Umbilical cord (tissue), 2 donors: ENCODE data around the gene DPEP1. TPM values are rescaled to one million over a fixed set of nuclear protein-coding genes. Genes with fewer than 3 reads are reported as not detected.
A peak's percentile ranks its signal among the peaks of the same experiment; 100 is the strongest.

Experiments used
- DNase-seq: peaks from one replicate; pipeline ENCODE4 v3.0.0-alpha.2; 2015; ENCODE audit warnings: low spot score
- total RNA-seq: library from RNA; depleted of rRNA; stranded (reverse); fragments of >200 nt; gene quantifications from one replicate; pipeline ENCODE4 v1.2.3, GENCODE V29; 2014; ENCODE audit warnings: low replicate concordance; ENCODE audit not compliant: insufficient read depth

The DPEP1 gene
- total RNA-seq, 1 donor from 2014 or later, result 5.5 TPM

DNA sequence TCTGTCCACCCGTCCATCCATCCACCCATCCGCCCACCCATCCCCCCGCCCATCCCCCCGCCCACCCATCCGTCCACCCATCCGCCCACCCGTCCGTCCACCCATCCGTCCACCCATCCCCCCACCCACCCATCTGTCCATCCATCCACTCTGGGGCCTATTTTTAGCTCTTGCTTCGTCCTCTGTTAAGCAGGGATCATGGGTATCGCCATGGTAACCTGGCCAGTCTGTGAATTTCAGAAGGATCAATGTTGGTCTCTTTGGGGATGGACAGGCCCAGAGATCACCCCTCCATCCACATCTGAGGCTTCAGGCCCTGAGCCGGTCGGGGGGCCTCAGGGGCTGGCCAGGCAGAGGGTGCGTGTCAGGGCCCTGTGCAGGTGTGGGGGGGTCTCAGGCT is 15.2 kb upstream of the DPEP1 start:
- DNase-seq, result no peak

DNA sequence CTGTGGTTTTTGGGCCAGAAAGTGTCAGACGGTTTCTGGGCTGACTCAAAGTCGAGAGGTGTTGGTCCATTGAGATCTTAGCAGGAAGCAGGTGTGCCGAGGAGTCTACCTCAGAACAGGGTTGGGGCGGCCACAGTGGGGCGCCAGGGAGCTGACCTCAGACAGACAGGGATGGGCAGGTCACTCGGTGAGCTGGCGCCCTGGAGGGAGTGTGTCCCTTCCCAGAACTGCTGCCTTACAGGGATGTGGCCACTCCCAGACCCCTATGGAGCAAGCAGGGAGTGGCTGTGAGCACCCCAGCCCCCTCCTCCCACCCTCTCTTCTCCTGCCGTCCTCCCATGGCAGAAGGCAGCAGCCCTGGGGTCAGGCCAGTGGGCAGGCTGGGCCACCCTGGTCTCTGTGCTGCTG is 14.0 kb upstream of the DPEP1 start:
- no peak for DNase-seq

DNA sequence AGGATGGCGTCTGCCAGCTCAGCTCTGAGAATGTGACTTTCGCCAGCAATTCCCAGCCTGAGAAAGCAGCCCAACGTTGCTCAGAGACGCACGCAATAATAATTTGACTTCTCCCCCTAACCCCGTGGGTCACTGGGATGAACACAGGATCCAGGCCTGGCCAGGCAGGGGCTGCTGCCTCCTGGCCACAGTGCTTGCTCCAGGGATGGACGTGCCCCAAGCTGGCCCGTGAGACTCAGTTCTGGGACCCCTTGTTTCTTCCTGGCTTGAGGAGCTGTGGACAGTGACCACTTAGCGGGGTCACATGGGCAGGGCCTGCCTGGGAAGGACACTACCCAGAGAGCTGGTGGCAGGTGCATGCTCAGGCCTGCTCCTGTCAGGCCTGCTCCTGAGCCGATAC is 13.5 kb upstream of the DPEP1 start:
- DNase-seq, result no peak

DNA sequence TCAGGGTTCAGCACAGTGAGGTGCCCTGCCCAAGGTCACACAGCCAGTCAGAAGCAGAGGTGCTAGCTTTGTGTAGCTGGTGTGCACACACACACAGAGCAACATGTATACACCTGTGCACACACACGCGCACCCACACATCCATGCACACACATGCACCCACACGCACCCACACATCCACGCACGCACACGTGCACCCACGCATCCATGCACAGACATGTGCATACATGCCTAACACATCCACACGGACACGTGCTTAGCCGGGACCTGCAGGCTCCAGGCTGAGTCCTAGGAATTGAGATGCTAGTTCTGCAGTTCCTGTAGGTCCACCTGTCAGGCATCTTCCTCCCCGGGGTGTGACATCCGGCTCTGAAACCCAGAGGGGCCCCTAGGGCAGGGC is 13.0 kb upstream of the DPEP1 start:
- no peak for DNase-seq

DNA sequence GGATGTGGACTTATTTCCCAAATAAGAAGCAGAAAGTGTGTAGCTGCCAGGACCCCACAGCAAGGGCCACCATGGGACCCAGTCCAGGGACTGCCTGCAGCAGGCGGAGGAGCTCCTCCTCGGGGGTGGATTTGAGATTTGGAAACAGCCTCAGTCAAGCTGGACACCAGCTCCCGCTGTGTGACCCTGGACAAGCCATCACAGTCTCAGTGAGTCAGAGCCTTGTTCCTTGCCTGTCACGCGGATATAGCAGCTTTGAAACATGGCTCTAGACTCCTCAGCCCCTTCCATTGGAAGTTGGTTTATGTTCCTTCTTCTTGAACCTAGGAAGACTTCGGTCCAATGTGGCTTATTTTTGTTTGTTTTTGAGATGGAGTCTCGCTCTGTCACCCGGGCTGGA is 12.5 kb upstream of the DPEP1 start:
- DNase-seq, result no peak

DNA sequence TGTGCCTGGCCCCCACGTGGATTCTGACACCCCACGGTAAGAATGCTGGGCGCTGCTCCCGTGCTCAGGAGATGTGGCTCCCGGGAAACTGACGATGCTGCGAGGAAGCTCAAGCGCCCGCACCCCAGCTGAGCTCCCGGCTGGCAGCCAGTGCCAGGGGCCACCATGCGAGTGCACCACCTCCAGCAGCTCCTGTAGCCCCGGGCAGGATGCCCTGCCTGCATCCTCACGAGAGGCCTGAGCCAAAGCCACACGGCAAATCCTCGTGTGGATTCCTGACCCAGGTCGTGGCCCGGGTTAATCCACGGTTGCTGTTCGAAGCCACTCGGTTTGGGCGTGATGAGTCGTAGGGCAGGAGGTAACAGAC is 11.6 kb upstream of the DPEP1 start:
- no peak for DNase-seq

DNA sequence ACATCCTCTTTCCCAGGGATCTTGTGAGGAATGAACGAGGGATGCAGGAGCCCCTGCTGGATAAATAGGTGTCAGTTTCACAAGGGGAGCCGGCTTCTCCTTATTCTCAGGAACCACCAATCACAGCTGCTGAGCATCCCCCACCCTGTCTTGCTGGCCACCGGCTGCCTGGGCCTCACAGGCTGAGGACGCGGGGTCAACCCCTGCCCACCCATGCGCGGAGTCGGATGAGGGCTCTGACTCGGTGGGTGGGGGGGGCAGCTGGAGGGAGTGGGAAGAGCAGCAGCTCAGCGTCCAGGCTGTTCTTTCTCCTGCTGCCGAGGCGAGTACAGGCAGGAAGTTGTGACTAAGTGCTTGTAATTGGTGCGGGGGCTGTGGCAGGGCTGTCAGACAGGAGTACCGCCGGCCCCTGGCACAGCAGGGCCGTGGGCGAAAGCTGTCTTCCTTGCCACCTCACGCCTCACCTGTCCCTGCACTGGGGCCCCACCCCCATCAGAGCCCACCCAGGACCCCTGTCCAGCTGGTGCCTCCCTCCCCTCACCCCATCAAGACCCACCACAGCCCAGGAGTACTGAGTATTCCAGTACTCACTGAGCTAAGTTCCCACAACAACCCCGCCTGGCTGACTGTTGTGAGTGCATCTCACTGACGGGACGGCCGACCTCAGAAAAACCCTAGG is 11.0 kb upstream of the DPEP1 start:
- DNase-seq, result peak; percentile 60

DNA sequence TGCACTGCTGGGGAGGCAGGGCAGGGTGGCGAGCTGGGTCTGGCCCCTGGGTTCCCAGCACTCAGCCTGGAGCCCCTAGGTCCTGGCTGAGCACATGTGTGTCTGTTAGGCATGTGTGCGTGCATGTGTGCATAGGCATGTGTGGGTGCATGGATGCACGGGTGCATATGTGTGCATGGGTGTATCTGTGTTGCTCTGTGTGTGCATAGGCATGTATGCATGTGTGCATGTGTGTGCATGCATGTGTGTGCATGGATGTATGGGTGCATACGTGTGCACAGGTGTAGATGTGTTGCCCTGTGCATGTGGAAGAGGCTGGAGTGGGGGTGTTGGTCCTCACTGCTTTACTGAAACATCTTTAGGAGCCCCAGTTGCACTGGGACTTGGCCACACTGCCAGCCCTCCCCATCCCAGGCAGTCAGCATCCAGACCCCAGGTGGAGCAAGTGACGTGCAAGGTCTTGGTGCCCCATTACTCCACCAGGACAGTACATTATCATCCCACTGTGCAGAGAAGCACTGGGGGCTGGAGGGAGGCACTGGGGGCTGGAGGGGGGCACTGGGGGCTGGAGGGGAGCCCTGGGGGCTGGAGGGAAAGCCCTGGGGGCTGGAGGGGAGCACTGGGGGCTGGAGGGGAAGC is 10.4 kb upstream of the DPEP1 start:
- DNase-seq, result no peak

DNA sequence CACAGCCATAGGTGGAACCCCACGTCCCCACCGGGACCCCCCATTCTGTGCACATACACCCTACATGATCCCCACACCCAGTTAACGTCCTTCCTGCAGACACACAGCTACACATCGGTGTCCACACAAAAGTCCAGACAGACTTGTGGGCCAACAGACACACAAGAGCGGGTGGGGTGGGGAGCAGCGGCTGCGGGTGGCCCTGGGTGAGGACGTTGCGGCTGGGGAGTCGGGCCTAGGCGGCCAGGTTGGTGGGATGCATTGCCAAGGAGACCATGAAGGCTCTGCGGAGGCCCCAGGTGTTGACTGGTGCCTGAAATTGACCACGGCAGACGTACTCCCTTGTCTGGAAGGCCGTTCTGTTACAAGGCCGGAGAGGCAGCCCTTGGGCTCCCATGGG is 8.7 kb upstream of the DPEP1 start:
- DNase-seq, result no peak

DNA sequence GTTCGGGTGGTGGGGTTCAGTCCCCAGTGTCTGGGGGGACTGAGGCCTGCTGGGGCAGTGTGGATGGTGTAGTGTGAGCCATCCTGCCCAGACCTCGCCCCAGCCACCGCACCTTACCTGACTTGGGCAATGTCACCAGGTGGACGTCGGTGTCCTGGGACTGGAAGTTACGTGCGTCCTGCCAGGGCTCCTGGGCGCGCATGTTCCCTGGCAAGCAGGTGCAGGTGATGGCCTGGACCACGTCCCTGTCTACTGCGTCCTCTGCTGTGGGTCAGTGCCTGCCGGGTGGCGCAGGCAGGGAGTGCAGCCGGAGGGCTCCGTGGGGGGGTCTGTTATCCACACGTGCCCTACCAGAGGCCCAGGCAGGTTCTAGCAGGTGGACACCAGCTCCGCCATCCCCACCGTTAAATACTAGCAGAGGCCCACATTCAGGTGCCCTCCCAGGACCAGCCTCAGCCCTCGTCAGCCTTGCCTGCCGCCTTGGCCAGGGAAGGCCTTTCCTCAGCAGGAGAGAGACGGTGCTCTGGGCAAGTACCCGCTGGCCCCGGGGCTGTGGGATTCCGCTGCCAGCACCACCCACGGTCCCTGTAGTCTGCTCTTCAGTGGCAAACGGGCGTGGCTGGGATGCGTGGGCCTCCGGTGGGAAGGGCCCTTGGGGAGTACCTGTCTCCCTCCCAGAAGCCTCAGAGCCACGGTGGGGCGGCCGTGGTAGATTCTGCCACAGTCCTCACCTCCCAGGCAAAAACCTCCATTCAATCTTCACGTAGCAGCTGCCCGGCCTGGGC is 8.1 kb upstream of the DPEP1 start:
- no peak for DNase-seq

DNA sequence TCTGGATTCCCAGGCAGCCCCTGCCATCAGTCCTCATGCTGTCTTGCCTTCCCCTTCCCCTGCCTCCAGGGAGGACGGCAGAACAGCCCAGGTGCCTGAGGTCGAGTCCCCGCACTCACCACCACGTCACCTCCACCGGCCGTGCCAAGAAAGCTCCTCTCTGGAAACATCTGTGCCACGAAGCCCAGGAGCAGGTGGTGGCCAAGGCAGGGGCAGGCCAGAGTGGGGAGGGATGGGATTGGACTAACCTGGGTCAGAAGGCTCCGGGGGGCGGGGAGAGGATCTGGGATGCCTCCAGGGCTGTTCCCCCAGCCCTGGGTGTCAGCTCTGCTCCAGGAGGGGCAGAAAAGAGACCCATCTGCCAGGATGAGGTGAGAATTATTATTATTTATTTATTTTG is 7.4 kb upstream of the DPEP1 start:
- DNase-seq, result no peak

DNA sequence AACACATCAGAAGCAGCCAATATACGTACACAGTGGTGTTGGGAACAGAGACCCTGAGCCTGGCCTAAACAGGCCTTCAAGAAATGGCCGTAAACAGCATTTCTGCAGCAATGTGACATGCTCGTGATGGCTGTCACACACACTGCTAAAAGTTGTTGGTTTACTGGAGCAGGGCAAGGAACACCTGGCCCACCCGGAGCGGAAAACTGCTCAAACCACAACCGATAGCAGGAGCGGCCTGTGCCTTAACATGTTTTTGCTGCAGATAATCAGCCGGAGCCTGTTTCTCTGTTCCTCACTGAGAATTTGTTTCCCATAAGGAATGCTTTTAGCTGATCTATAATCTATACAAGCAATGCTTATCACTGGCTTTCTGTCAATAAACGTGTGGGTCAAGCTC is 6.0 kb upstream of the DPEP1 start:
- DNase-seq, result no peak

DNA sequence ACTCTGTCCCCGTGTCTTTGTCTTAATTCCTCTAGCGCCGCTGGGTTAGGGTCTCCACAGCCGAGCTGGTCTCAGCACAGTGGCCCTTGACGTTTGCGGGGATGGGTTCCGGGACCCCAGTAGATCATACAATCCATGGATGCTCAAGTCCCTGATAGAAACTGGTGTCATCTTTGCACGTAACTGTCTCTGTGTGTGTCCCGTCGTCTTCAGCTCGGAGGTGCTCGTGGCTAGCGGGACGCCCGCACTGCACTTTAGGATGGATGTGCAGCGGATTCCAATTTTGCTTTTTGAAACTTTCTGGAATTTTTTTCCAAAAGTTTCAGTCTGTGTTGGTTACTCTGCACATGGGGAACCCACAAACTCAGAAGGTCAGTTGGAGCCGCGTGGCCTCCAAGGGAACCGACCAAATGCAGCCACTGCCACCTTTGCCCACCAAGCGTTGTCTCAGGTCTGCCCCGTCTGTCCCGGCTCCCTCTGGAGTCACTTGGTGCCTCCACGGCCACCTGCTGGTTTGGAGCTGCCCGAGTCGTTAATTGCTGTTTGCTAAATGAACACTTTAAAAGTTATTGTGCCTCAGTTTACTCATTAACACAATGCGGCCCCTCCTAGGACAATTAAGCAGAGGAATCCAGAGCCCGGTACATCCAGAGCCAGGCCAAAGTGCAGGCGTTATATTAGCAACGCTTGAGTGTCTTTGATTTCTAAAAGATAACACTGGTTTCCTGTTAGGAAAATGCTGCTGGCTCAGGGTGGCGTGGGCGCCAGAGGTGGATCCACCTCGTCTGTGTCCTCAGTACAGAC is 5.3 kb upstream of the DPEP1 start:
- no peak for DNase-seq

DNA sequence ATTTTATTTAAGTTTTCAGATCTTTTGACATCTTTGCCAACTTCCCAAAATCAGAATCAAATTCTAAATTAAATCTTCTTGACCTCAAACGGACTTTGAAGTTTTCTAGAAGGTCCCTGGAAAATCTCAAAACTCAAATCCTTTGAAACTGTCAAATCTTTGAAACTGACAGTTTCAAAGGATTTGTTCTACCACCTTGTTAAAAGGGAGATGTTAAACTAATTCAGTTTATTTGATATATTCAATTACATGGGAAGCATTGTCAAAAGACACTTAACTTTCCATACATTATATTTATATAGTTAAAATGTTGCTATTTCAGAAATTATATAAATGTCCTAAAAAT is 3.4 kb upstream of the DPEP1 start:
- DNase-seq, result no peak

DNA sequence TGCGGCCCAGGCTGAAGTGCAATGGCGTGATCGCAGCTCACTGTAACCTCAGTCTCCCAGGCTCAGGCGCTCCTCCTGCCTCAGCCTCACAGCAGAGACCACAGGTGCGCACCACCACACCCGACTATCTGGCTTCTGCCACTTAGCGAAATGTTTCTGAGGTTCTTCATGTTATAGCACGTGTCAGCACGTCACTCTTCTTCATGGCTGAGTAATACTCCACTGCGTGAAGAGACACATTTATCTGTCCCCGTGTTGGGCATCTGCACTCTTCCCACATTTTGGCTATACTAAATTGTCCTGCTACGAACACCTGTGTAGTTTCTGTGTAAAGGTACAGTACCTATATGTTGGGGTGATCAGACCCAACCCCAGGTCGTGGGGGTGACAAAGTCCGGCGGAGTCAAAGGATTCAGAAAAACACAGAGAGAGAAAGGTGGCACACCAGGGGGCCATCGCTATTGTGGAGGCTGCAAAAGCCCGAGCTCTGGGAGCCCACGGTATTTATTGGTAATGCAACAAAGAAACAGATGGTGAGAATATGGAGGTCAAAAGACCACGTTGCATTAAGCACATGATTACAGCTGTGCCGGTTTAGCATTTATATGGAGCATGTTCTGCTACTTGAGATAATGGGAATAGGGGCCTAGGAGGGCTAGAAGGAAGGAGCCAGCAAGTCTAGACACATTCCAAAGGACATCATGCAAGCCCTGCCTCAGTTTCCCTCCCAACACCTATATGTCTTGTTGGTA is 851 bp upstream of the DPEP1 start:
- DNase-seq, result no peak

DNA sequence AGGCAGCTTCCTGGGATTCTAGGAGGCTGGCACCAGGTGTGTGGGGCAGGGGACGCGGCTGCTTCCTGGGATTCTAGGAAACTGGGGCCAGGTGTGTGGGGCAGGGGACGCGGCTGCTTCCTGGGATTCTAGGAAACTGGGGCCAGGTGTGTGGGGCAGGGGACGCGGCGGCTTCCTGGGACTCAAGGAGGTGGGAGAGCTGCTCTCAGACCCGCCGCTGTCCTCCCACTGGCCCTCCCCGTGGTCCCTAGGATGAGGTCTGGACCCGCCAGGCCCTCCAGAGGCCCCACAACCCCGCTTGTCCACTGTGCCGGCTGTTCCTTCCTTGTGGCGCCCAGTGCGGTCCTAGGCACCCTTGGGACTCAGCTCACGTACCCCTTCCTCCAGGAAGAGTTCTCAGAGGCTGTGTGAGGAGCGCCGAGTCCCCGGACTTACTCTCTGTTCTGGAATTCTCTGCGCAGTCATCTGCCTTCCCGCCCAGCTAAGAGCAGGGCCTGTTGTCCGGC is 565 bp downstream of the DPEP1 start:
- DNase-seq, result no peak

DNA sequence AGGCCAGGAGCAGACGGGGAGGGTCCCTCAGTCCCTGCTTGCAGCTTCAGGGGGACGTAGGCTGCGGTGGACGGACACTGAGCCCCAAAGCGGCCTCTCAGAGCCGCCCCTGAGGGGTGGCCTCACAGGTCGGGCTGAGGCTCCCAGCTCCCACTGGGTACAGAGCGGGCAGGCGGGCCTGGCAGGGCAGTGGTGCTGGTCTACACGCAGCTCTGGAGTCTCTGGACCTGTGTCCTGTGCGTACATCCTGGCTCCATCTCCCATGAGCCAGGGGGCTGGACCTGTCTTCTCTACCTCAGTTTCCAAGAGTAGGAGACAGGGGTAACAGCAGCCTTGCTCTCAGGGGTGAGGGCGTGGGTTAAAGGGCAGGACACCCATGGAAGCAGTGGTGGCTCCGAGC is 1.7 kb downstream of the DPEP1 start:
- no peak for DNase-seq

DNA sequence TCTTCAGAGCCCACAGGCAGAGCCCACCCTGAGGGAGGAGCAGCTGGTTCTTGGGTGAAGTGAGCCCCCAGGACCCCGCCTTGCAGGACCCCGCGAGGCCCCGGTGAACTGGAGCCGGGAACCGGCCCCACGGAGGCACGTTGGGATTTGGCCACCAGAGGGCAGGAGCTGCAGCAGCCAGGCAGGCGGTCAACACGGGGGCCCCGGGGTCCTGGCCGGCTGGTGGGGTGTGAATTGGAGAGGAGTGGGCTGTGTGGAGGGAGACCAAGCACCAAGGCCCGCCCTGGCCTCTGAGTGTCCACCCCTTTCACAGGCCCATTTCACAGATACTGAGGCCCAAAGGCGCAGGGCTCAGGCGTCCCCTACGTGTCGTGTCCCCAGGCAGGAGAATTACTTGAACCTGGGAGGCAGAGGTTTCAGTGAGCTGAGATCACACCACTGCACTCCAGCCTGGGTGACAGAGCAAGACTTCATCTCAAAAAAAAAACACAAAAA is 2.2 kb downstream of the DPEP1 start:
- no peak for DNase-seq

DNA sequence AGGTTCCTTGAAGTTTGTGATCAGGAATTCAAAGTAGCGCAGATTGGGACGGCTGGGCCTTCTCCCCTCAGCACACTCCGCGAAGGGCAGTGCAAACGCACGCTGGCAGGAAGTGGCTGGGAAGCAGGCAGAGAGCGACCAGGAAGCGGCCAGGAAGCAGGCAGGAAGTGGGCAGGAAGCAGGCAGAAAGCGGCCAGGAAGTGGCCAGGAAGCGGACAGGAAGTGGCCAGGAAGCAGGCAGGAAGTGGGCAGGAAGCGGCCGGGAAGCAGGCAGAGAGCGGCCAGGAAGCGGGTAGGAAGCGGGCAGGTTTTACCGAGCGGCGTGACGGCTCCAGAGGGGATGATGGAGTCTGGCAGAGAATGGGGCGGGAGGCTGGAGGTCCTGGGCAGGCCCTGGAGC is 3.2 kb downstream of the DPEP1 start:
- DNase-seq, result no peak

DNA sequence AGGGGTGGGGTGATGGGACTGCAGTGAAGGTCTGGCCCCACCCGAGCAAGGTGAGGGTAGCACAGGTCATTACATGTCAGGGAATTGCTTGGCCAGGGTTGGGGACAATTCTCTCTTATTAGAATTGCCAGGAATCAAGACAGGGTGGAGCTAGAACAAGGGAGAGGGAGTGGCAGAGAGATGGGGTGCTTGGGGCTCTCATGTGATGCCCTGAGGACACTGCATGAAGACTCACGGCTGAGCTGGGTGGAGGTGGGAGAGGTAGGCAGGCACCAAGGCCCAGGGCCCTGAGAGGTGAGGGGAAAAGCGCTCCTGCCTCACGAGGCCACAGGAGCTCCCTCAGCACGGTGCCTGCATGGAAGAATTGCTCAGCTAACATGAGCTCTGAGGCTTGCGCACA is 3.6 kb downstream of the DPEP1 start:
- DNase-seq, result no peak
